ENCODE data around the gene OGDH.

DNA sequence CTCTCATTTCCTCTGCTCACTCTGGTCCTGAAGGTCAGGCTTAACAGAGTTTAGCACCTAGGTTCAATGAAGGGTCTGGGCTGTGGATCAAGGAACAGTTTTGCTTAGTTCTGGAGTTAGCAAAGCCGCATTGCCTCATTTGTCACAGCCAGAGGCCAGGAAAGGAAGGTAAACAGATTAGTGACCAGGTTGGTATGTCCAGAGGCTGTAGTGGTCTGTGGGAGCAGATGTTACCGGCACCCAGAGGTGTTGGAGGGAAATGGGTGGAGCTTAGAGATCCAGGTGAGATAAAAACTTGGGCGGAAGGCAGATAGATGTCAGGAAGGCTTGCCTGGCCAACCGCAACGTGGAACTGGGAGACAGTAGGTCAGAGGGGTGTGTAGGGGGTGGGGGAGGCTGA lies 105.6 kb downstream of the OGDH start:
- no peak for TF ChIP-seq POLR2A (IDR thresholded peaks at IDR 0.05; ENCODE audit: extremely low read depth, insufficient read length)
- no peak for TF ChIP-seq MAX (IDR thresholded peaks at IDR 0.05; ENCODE audit: low read depth, low read length)
- TF ChIP-seq, protein P1, sequence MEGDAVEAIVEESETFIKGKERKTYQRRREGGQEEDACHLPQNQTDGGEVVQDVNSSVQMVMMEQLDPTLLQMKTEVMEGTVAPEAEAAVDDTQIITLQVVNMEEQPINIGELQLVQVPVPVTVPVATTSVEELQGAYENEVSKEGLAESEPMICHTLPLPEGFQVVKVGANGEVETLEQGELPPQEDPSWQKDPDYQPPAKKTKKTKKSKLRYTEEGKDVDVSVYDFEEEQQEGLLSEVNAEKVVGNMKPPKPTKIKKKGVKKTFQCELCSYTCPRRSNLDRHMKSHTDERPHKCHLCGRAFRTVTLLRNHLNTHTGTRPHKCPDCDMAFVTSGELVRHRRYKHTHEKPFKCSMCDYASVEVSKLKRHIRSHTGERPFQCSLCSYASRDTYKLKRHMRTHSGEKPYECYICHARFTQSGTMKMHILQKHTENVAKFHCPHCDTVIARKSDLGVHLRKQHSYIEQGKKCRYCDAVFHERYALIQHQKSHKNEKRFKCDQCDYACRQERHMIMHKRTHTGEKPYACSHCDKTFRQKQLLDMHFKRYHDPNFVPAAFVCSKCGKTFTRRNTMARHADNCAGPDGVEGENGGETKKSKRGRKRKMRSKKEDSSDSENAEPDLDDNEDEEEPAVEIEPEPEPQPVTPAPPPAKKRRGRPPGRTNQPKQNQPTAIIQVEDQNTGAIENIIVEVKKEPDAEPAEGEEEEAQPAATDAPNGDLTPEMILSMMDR (IDR thresholded peaks at IDR 0.05; ENCODE audit: low read depth, low read length), result no peak
- no peak for TF ChIP-seq MYC (IDR thresholded peaks at IDR 0.05; ENCODE audit: low read depth, low read length)
